Panc1 (cell line): ENCODE measurements around the gene ESCO1. TPM values are rescaled to one million over a fixed set of nuclear protein-coding genes. Genes with fewer than 3 reads are reported as not detected.

Experiments used
- ATAC-seq: fragments of 200-7000 bp; cut with Tn5 transposase; 2 replicates; pipeline ENCODE4 v1.9.1; 2020; ENCODE audit warnings: mild to moderate bottlenecking, moderate library complexity
- BruUV-seq: library from RNA; stranded (reverse); fragments of 400-500 nt; replicated peaks from 2 replicates; lab custom pipeline; 2021; lab: Mats Ljungman, UMichigan
- CTCF ChIA-PET: fragments of 300-600 bp; sonication (Branson Sonifier 250); formaldehyde crosslinking; loops from one replicate; lab custom pipeline; 2022; ENCODE audit warnings: antibody characterized with exemption; lab: Charles Lee
- POLR2A ChIA-PET: fragments of 300-600 bp; sonication (Branson Sonifier 250); formaldehyde crosslinking; loops from one replicate; lab custom pipeline; 2022; ENCODE audit warnings: antibody characterized with exemption; lab: Charles Lee
- DNase-seq: peaks from one replicate; pipeline ENCODE4 v3.0.0-alpha.2; 2010; ENCODE audit warnings: low read depth, low spot score
- H3K27ac ChIP-seq: 2 replicates; pipeline ENCODE4 v1.5.1; 2011; ENCODE audit warnings: mild to moderate bottlenecking, low read length, inconsistent platforms
- H3K27me3 ChIP-seq: fragments of 200-500 bp; sonication (Bioruptor generic); 2 replicates; pipeline ENCODE4 v1.6.0; 2014; ENCODE audit warnings: low read length, inconsistent platforms; ENCODE audit not compliant: control insufficient read depth, insufficient read depth
- H3K36me3 ChIP-seq: fragments of 200-500 bp; sonication (Bioruptor generic); 2 replicates; pipeline ENCODE4 v1.5.1; 2014; ENCODE audit warnings: inconsistent platforms, mild to moderate bottlenecking, low read length, moderate library complexity; ENCODE audit not compliant: control insufficient read depth, insufficient read depth
- H3K4me1 ChIP-seq: 2 replicates; pipeline ENCODE4 v1.5.1; 2011; ENCODE audit warnings: inconsistent platforms, mild to moderate bottlenecking, low read length, moderate library complexity; ENCODE audit not compliant: control insufficient read depth, insufficient read depth
- H3K4me3 ChIP-seq, 2 experiments: 2 replicates each; pipeline ENCODE4 v1.5.1; 2011 to 2012; ENCODE audit warnings: low read depth in 2 of 2, low read length in 2 of 2, mild to moderate bottlenecking in 2 of 2, inconsistent platforms in 1 of 2, moderate library complexity in 1 of 2
- H3K9me3 ChIP-seq: fragments of 200-500 bp; sonication (Bioruptor generic); 2 replicates; pipeline ENCODE4 v1.5.1; 2014; ENCODE audit warnings: low read depth, mild to moderate bottlenecking, inconsistent platforms, low read length, moderate library complexity; ENCODE audit not compliant: control insufficient read depth, insufficient read depth
- CTCF ChIP-seq: fragments of 450-650 bp; IDR thresholded peaks from 2 replicates; pipeline ENCODE4 v1.5.1; 2017; ENCODE audit warnings: mild to moderate bottlenecking
- POLR2AphosphoS5 ChIP-seq: IDR thresholded peaks from 2 replicates; pipeline ENCODE4 v1.6.1; 2012; ENCODE audit warnings: mild to moderate bottlenecking, low read depth, low read length, moderate library complexity
- REST ChIP-seq, 2 experiments: IDR thresholded peaks; 2 replicates each; pipeline ENCODE4 v1.6.1; 2011 to 2012; ENCODE audit warnings: low read depth in 2 of 2, control low read depth in 1 of 2, low read length in 1 of 2, mild to moderate bottlenecking in 1 of 2, moderate library complexity in 1 of 2; ENCODE audit not compliant: insufficient read depth in 1 of 2
- SIN3A ChIP-seq: IDR thresholded peaks from 2 replicates; pipeline ENCODE4 v1.6.1; 2012; ENCODE audit warnings: low read depth, mild to moderate bottlenecking, low read length, moderate library complexity, borderline replicate concordance; ENCODE audit not compliant: insufficient read depth
- TCF7L2 ChIP-seq: IDR thresholded peaks from 2 replicates; pipeline ENCODE4 v1.6.1; 2011; ENCODE audit warnings: mild to moderate bottlenecking, low read depth, low read length, inconsistent platforms
- in situ Hi-C: cut with HindIII; loops from 2 replicates; pipeline ENCODE4 v1.10.0; 2016; ENCODE audit warnings: low sequenced_read_pairs, low pct_unique_long_range_greater_than_20kb
- intact Hi-C: fragments of 100-400 bp; cut with micrococcal nuclease; formaldehyde crosslinking; loops from one replicate; pipeline ENCODE4 v1.10.0; 2022; ENCODE audit not compliant: unreplicated experiment
- total RNA-seq: library from RNA; stranded (reverse); gene quantifications from one replicate; pipeline ENCODE4 v1.2.1, GENCODE V29; 2021; ENCODE audit not compliant: unreplicated experiment

The ESCO1 gene
- total RNA-seq, 1 experiment from 2014 or later: 15.4 TPM

- ChIA-PET CTCF (no interaction called here), POLR2A (no interaction called here)
- TF ChIP-seq REST (IDR thresholded peaks at IDR 0.05; ENCODE audit: insufficient read depth in 1 of 2, low read depth in 2 of 2, low read length in 1 of 2) (no peak), SIN3A (no peak), POLR2AphosphoS5 (no peak), CTCF (no peak), TCF7L2 (no peak)
- intact Hi-C loops (no loop called here), in situ Hi-C loops (no loop called here)
- H3K27ac ChIP-seq: no peak overlapping the region
- H3K4me3 ChIP-seq: no peak overlapping the region
- no peaks in the 10 kb centered on the region for H3K4me1 ChIP-seq
- H3K27me3 ChIP-seq: no peaks in the 10 kb centered on the region
- DNase-seq (no peak), ATAC-seq (no peak)
- H3K9me3 ChIP-seq: no peaks in the 10 kb centered on the region
- no peaks in the 10 kb centered on the region for H3K36me3 ChIP-seq
- TSS peak; percentile 44 for BruUV-seq
Measured at GRCh38 chr18:21483051-21483450, 117.5 kb downstream of the ESCO1 start.

- Histone ChIP-seq H3K27me3 (no peaks in the 10 kb centered on the region), H3K4me1 (no peaks in the 10 kb centered on the region), H3K9me3 (no peaks in the 10 kb centered on the region), H3K4me3 (no peak overlapping the region), H3K36me3 (no peaks in the 10 kb centered on the region), H3K27ac (no peak overlapping the region)
- no peak for DNase-seq
- no TSS peak for BruUV-seq
- ChIA-PET CTCF (no interaction called here), POLR2A (no interaction called here)
- intact Hi-C loops (no loop called here), in situ Hi-C loops (no loop called here)
- TF ChIP-seq CTCF: no peak
- TF ChIP-seq POLR2AphosphoS5: no peak
- TF ChIP-seq SIN3A: no peak
- TF ChIP-seq TCF7L2: no peak
- TF ChIP-seq REST (IDR thresholded peaks at IDR 0.05; ENCODE audit: insufficient read depth in 1 of 2, low read depth in 2 of 2, low read length in 1 of 2): no peak
- no peak for ATAC-seq
Measured at GRCh38 chr18:21481739-21482138, 118.8 kb downstream of the ESCO1 start.
